ENCODE data around the gene SIX2.

GRCh38 chr2:45045706-45046105 is 36.5 kb upstream of the SIX2 start:
- TF ChIP-seq, protein P1, sequence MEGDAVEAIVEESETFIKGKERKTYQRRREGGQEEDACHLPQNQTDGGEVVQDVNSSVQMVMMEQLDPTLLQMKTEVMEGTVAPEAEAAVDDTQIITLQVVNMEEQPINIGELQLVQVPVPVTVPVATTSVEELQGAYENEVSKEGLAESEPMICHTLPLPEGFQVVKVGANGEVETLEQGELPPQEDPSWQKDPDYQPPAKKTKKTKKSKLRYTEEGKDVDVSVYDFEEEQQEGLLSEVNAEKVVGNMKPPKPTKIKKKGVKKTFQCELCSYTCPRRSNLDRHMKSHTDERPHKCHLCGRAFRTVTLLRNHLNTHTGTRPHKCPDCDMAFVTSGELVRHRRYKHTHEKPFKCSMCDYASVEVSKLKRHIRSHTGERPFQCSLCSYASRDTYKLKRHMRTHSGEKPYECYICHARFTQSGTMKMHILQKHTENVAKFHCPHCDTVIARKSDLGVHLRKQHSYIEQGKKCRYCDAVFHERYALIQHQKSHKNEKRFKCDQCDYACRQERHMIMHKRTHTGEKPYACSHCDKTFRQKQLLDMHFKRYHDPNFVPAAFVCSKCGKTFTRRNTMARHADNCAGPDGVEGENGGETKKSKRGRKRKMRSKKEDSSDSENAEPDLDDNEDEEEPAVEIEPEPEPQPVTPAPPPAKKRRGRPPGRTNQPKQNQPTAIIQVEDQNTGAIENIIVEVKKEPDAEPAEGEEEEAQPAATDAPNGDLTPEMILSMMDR (IDR thresholded peaks at IDR 0.05) = no peak
- no peak for TF ChIP-seq POLR2A (IDR thresholded peaks at IDR 0.05)
